Adipocyte (in vitro differentiated cells): Measurements from ENCODE around the gene L3MBTL4.
"Not testable (repeated sequence)": the region's sequence is repeated elsewhere in the genome, so short reads cannot be mapped to it uniquely, and the experiment has no call there.

Experiments
- DNase-seq: peaks from one replicate; pipeline ENCODE4 v3.0.0-alpha.2; 2015; ENCODE audit warnings: low read depth
- H3K27me3 ChIP-seq: replicated peaks from 2 replicates; pipeline ENCODE4 v1.7.0; 2013; ENCODE audit warnings: mild to moderate bottlenecking, low read length, moderate library complexity; ENCODE audit not compliant: control insufficient read depth, insufficient read depth
- H3K36me3 ChIP-seq: 2 replicates; pipeline ENCODE4 v1.7.0; 2013; ENCODE audit warnings: low read length, mild to moderate bottlenecking, moderate library complexity; ENCODE audit not compliant: control insufficient read depth, insufficient read depth, severe bottlenecking
- H3K4me1 ChIP-seq: 2 replicates; pipeline ENCODE4 v1.7.0; 2013; ENCODE audit warnings: mild to moderate bottlenecking, low read length, moderate library complexity; ENCODE audit not compliant: control insufficient read depth, insufficient read depth
- H3K4me3 ChIP-seq: 2 replicates; pipeline ENCODE4 v1.7.0; 2013; ENCODE audit warnings: mild to moderate bottlenecking, low read length, moderate library complexity
- H3K9ac ChIP-seq: 2 replicates; pipeline ENCODE4 v1.7.0; 2013; ENCODE audit warnings: mild to moderate bottlenecking, low read length, moderate library complexity
- H3K9me3 ChIP-seq: 2 replicates; pipeline ENCODE4 v1.7.0; 2013; ENCODE audit warnings: mild to moderate bottlenecking, low read length, moderate library complexity; ENCODE audit not compliant: control insufficient read depth

Gene L3MBTL4

GRCh38 chr18:6266212-6266611 is 148.5 kb downstream of the L3MBTL4 start:
- no peaks in the 10 kb centered on the region for H3K36me3 ChIP-seq
- no peaks in the 10 kb centered on the region for H3K27me3 ChIP-seq
- no peak overlapping the region for H3K4me3 ChIP-seq
- no peak overlapping the region for H3K9ac ChIP-seq
- no peaks in the 10 kb centered on the region for H3K9me3 ChIP-seq
- no peak for DNase-seq
- no peaks in the 10 kb centered on the region for H3K4me1 ChIP-seq

- Histone ChIP-seq H3K4me1 (no peaks in the 10 kb centered on the region), H3K9ac (no peak overlapping the region), H3K4me3 (no peak overlapping the region), H3K9me3 (peaks cover 17% of the 10 kb centered on the region), H3K36me3 (no peaks in the 10 kb centered on the region), H3K27me3 (no peaks in the 10 kb centered on the region)
- DNase-seq = no peak
These were observed 152.8 kb downstream of the L3MBTL4 start for GRCh38 chr18:6261938-6262337.

DNA sequence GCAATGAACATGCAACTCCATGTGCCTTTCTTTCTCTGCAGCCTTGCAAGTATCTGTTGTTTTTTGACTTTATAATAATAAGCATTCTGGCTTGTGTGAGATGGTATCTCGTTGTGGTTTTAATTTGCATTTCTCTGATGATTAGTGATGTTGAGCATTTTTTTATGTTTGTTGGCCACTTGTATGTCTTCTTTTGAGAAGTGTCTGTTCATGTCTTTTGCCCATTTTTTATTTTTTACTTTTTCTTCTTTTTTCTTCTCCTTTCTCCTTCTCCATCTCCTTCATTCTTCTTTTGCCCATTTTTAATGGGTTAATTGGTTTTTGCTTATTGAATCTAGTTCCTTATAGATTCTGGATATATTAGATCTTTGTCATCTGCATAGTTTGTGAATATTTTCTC is 155.4 kb downstream of the L3MBTL4 start:
- DNase-seq, H3K36me3 ChIP-seq, H3K27me3 ChIP-seq, H3K4me1 ChIP-seq, H3K9ac ChIP-seq, H3K4me3 ChIP-seq: not testable (repeated sequence)
- H3K9me3 ChIP-seq = peaks cover 17% of the 10 kb centered on the region

- H3K9me3 ChIP-seq = peaks cover 17% of the 10 kb centered on the region
- H3K9ac ChIP-seq = no peak overlapping the region
- H3K4me3 ChIP-seq = no peak overlapping the region
- H3K4me1 ChIP-seq = peaks cover 10% of the 10 kb centered on the region
- DNase-seq = no peak
- no peaks in the 10 kb centered on the region for H3K36me3 ChIP-seq
- peaks cover 10% of the 10 kb centered on the region for H3K27me3 ChIP-seq
These were observed 156.8 kb downstream of the L3MBTL4 start for GRCh38 chr18:6257950-6258349.

DNA sequence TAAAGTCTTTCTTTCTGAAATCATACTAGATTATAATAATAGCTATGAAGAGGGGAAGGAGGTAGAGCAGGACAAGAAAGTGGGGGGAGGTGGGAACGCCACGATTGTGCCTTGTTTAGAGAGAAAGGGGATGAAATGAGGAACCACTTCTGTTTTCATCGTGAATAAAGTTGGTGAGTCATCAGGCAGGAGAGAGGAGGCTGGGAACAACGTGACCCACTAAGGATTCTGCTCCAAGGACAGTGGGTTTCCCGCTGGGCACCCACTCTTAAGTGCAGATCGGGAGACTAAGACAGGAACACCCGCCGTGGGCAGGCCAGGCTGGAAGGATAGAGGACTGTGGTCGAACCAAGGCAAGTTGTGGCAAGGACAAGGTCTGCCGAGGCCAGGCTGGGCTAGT is 158.2 kb downstream of the L3MBTL4 start:
- Histone ChIP-seq H3K4me3 (no peak overlapping the region), H3K36me3 (no peaks in the 10 kb centered on the region), H3K4me1 (peaks cover 10% of the 10 kb centered on the region), H3K9ac (no peak overlapping the region), H3K27me3 (peaks cover 10% of the 10 kb centered on the region), H3K9me3 (peaks cover 17% of the 10 kb centered on the region)
- no peak for DNase-seq

DNA sequence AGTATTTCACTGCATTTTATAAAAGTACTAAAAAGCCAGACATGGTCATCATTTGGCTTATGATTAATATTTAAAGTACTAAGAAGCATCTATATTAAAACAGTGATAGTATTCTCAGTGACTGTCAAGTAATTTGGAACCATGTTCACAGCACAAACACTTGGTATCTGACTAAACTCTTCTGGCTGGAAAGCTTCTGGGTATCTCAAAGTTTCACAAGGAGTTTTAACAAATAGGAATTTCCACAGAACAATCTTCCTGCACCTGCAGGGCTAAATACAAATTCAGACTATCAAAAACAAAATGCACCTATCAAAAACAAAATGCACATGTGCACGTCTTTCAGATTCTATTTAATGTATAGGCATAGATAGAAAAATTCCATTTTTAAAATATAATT is 158.8 kb downstream of the L3MBTL4 start:
- H3K4me3 ChIP-seq = no peak overlapping the region
- H3K36me3 ChIP-seq = no peaks in the 10 kb centered on the region
- H3K9ac ChIP-seq = no peak overlapping the region
- DNase-seq = no peak
- H3K27me3 ChIP-seq = peaks cover 10% of the 10 kb centered on the region
- peaks cover 10% of the 10 kb centered on the region for H3K4me1 ChIP-seq
- peaks cover 17% of the 10 kb centered on the region for H3K9me3 ChIP-seq

GRCh38 chr18:6255116-6255705 is 159.5 kb downstream of the L3MBTL4 start:
- Histone ChIP-seq H3K27me3 (peaks cover 10% of the 10 kb centered on the region), H3K9me3 (peaks cover 17% of the 10 kb centered on the region), H3K4me1 (peaks cover 13% of the 10 kb centered on the region), H3K36me3 (no peaks in the 10 kb centered on the region), H3K4me3 (no peak overlapping the region), H3K9ac (no peak overlapping the region)
- DNase-seq = no peak

DNA sequence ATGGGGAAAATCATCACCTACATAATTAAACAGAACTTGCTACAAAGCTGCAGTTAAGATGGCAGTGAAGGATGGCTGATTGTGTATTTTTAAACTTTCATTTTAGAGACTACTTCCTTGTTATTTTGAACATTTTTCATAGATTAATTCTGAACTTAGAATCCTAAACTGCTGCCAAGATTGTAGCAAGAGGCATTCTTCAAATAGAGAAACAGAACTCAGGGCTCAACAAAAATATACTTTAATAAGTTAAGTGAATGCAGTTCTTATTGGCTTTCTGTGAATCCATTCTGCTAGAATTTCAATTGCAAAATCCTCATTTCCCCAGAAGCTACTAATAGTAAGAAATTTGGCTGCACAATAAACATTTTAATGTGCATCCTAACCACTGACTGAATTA is 160.3 kb downstream of the L3MBTL4 start:
- Histone ChIP-seq H3K4me1 (peaks cover 20% of the 10 kb centered on the region), H3K27me3 (peaks cover 10% of the 10 kb centered on the region), H3K9ac (no peak overlapping the region), H3K9me3 (peaks cover 10% of the 10 kb centered on the region), H3K36me3 (no peaks in the 10 kb centered on the region), H3K4me3 (peak overlapping the region; percentile 58)
- DNase-seq = peak; percentile 2

- Histone ChIP-seq H3K4me3 (no peak overlapping the region), H3K9me3 (no peaks in the 10 kb centered on the region), H3K9ac (no peak overlapping the region), H3K27me3 (peaks cover 10% of the 10 kb centered on the region), H3K36me3 (no peaks in the 10 kb centered on the region), H3K4me1 (peaks cover 26% of the 10 kb centered on the region)
- no peak for DNase-seq
These were observed 163.6 kb downstream of the L3MBTL4 start for GRCh38 chr18:6251084-6251483.

GRCh38 chr18:6249788-6250187 is 164.9 kb downstream of the L3MBTL4 start:
- H3K4me1 ChIP-seq = peaks cover 23% of the 10 kb centered on the region
- no peak overlapping the region for H3K4me3 ChIP-seq
- no peaks in the 10 kb centered on the region for H3K27me3 ChIP-seq
- DNase-seq = no peak
- no peaks in the 10 kb centered on the region for H3K9me3 ChIP-seq
- no peaks in the 10 kb centered on the region for H3K36me3 ChIP-seq
- peak overlapping the region; percentile 46 for H3K9ac ChIP-seq

- no peaks in the 10 kb centered on the region for H3K36me3 ChIP-seq
- DNase-seq = no peak
- H3K4me3 ChIP-seq = no peak overlapping the region
- no peaks in the 10 kb centered on the region for H3K9me3 ChIP-seq
- H3K9ac ChIP-seq = peak overlapping the region; percentile 46
- H3K4me1 ChIP-seq = peaks cover 17% of the 10 kb centered on the region
- no peaks in the 10 kb centered on the region for H3K27me3 ChIP-seq
These were observed 165.5 kb downstream of the L3MBTL4 start for GRCh38 chr18:6249170-6249569.

DNA sequence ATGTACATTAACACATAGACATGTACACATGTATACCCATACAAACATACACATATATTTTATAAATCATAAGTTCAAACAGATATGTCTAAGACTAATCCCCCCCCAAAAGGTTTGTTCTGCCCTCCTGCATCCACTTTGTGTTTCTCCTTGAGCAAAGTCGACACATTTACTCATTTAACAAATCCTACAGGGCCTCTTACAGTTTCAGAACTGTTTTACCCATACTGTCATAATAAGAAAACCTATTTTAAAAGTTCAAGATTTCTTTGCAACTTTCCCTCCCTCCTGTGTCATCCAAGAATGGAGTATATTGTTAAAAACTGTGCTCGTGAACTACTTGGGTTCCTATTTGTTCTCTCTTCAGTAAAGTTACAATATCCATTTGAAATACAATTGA is 166.7 kb downstream of the L3MBTL4 start:
- no peak for DNase-seq
- Histone ChIP-seq H3K9me3 (no peaks in the 10 kb centered on the region), H3K9ac (no peak overlapping the region), H3K36me3 (no peaks in the 10 kb centered on the region), H3K4me3 (no peak overlapping the region), H3K27me3 (no peaks in the 10 kb centered on the region), H3K4me1 (peaks cover 16% of the 10 kb centered on the region)
